Measurements from ENCODE around the gene LIAS. TPM values are rescaled to one million over a fixed set of nuclear protein-coding genes. Genes with fewer than 3 reads are reported as not detected.

Gene LIAS
- total and polyA plus RNA-seq, 2 of the 13 experiments (the other 11 are each of a cell fraction or from before 2014, with no cell fraction given), result 16.0 to 16.6 TPM

DNA sequence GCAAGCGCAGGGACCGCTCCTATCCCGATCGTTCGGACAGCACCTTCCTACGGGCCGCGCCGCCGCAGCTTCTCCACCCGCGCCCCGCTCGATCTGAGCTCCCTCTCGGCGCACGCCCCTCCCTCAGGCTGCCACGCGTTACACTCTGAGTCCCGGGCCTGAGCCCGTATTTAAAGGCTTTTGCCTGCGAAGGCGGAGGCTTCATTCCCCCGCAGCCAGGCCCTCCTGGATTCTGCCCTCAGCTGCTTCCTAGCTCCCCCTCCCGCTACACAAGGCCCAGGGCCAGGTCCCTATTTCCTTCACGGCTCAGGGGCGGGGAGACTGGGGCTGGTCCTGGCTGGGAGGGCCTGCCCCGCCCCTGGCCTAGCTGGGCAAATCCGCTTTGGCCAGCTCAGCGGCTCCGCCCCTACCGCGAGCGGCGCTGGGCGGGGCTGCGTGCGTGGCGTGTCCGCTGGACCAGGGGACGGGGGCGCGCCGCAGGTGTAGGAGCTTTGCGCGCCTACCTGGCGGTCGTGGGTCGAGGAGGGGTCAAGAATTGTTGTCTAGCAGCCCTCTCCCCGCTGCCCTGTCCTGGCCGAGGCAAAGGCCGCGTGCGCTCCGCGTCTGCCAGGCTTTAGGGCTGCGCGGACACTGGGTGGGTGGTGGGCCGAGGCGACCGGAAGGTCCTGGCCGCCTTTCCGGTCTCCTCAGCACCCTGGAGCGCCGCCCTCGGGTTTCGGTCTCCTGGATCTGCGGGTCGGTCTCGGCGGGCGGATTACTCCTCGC is 68.6 kb downstream of the LIAS start, which contains the start of gene UGDH (continued):
- TF ChIP-seq, protein P1, sequence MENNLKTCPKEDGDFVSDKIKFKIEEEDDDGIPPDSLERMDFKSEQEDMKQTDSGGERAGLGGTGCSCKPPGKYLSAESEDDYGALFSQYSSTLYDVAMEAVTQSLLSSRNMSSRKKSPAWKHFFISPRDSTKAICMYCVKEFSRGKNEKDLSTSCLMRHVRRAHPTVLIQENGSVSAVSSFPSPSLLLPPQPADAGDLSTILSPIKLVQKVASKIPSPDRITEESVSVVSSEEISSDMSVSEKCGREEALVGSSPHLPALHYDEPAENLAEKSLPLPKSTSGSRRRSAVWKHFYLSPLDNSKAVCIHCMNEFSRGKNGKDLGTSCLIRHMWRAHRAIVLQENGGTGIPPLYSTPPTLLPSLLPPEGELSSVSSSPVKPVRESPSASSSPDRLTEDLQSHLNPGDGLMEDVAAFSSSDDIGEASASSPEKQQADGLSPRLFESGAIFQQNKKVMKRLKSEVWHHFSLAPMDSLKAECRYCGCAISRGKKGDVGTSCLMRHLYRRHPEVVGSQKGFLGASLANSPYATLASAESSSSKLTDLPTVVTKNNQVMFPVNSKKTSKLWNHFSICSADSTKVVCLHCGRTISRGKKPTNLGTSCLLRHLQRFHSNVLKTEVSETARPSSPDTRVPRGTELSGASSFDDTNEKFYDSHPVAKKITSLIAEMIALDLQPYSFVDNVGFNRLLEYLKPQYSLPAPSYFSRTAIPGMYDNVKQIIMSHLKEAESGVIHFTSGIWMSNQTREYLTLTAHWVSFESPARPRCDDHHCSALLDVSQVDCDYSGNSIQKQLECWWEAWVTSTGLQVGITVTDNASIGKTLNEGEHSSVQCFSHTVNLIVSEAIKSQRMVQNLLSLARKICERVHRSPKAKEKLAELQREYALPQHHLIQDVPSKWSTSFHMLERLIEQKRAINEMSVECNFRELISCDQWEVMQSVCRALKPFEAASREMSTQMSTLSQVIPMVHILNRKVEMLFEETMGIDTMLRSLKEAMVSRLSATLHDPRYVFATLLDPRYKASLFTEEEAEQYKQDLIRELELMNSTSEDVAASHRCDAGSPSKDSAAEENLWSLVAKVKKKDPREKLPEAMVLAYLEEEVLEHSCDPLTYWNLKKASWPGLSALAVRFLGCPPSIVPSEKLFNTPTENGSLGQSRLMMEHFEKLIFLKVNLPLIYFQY (CRISPR knock-in tag; IDR thresholded peaks at IDR 0.05; ENCODE audit: borderline replicate concordance), result no peak
- TF ChIP-seq, protein P2, sequence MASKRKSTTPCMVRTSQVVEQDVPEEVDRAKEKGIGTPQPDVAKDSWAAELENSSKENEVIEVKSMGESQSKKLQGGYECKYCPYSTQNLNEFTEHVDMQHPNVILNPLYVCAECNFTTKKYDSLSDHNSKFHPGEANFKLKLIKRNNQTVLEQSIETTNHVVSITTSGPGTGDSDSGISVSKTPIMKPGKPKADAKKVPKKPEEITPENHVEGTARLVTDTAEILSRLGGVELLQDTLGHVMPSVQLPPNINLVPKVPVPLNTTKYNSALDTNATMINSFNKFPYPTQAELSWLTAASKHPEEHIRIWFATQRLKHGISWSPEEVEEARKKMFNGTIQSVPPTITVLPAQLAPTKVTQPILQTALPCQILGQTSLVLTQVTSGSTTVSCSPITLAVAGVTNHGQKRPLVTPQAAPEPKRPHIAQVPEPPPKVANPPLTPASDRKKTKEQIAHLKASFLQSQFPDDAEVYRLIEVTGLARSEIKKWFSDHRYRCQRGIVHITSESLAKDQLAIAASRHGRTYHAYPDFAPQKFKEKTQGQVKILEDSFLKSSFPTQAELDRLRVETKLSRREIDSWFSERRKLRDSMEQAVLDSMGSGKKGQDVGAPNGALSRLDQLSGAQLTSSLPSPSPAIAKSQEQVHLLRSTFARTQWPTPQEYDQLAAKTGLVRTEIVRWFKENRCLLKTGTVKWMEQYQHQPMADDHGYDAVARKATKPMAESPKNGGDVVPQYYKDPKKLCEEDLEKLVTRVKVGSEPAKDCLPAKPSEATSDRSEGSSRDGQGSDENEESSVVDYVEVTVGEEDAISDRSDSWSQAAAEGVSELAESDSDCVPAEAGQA (IDR thresholded peaks at IDR 0.05; ENCODE audit: low read depth), result peak; percentile 44; the same call in 1 of the 2 replicates
- TF ChIP-seq, protein P2 (CRISPR knock-in tag; IDR thresholded peaks at IDR 0.05; ENCODE audit: borderline replicate concordance), result no peak
- TF ChIP-seq BORCS8-MEF2B (CRISPR knock-in tag; IDR thresholded peaks at IDR 0.05) (peak; percentile 92), AHR (CRISPR knock-in tag; IDR thresholded peaks at IDR 0.05) (peak; percentile 80; the same call in 1 of the 2 replicates), ZNF256 (CRISPR knock-in tag; conservative IDR thresholded peaks at IDR 0.05) (peak; percentile 84; the same call in 1 of the 2 replicates), ZNF136 (CRISPR knock-in tag; IDR thresholded peaks at IDR 0.05; ENCODE audit: low read depth) (peak; percentile 99), AGO1 (IDR thresholded peaks at IDR 0.05; ENCODE audit: low read depth, low read length, poor library complexity, severe bottlenecking) (peak; percentile 64), TOPORS (CRISPR knock-in tag; IDR thresholded peaks at IDR 0.05) (peak; percentile 88), SRF (IDR thresholded peaks at IDR 0.05; ENCODE audit: low read depth, low read length) (no peak), ZNF501 (CRISPR knock-in tag; IDR thresholded peaks at IDR 0.05) (peak; percentile 99; the same call in 1 of the 2 replicates), ZNF343 (CRISPR knock-in tag; IDR thresholded peaks at IDR 0.05) (peak; percentile 83; the same call in 1 of the 2 replicates), MBD4 (IDR thresholded peaks at IDR 0.05; ENCODE audit: borderline replicate concordance, low read length) (no peak), ZNF790 (CRISPR knock-in tag; IDR thresholded peaks at IDR 0.05; ENCODE audit: borderline replicate concordance) (peak; percentile 91), ZEB1 (IDR thresholded peaks at IDR 0.05; ENCODE audit: insufficient replicate concordance, low read depth) (peak; percentile 96)
- TF ChIP-seq, protein P3, sequence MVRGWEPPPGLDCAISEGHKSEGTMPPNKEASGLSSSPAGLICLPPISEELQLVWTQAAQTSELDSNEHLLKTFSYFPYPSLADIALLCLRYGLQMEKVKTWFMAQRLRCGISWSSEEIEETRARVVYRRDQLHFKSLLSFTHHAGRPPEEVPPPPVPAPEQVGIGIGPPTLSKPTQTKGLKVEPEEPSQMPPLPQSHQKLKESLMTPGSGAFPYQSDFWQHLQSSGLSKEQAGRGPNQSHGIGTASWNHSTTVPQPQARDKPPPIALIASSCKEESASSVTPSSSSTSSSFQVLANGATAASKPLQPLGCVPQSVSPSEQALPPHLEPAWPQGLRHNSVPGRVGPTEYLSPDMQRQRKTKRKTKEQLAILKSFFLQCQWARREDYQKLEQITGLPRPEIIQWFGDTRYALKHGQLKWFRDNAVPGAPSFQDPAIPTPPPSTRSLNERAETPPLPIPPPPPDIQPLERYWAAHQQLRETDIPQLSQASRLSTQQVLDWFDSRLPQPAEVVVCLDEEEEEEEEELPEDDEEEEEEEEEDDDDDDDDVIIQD (CRISPR knock-in tag; IDR thresholded peaks at IDR 0.05; ENCODE audit: low read depth), result no peak
- TF ChIP-seq, protein P4, sequence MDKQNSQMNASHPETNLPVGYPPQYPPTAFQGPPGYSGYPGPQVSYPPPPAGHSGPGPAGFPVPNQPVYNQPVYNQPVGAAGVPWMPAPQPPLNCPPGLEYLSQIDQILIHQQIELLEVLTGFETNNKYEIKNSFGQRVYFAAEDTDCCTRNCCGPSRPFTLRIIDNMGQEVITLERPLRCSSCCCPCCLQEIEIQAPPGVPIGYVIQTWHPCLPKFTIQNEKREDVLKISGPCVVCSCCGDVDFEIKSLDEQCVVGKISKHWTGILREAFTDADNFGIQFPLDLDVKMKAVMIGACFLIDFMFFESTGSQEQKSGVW (CRISPR knock-in tag; IDR thresholded peaks at IDR 0.05; ENCODE audit: borderline replicate concordance), result no peak; the same call in 1 of the 2 replicates

Data from HepG2 (cell line).